ENCODE data around the gene GPR155. TPM values are rescaled to one million over a fixed set of nuclear protein-coding genes. Genes with fewer than 3 reads are reported as not detected.

Gene GPR155
- total RNA-seq, 4 donors from 2014 or later: 1.2 to 7.3 (median 3.5) TPM

DNA sequence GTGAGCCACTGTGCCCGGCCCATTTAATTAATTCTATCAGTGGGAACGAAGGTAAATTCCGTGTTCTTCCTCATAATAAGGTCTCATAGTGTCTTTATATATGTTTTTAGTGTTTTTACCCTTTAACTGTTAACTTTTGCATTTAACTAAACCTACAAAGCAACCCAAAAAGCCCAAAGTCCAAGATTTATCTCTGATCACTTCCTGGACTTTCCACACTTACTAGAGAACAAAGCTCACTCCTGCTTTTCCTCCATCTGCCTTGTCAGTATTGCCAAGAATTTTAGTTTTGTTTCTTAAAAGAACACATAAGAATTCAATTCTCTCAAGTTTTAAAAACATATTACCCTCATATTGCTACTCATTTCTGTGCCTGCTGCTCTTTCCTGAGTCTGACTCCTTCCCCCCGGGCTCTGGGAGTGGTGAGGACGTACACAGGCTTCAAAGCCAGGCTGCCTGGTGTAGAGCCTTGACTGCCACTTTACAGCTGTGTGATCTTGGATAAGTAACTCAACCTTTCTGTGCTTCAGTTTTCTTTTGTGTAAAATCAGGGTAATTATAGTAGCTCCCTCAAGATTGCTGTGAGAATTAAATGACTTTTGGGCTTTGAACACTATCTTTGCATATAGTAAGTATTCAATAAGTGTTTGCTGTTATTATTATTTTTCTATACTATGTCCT lies 24.9 kb upstream of the GPR155 start:
- Histone ChIP-seq H3K27me3 (no peaks in the 10 kb centered on the region), H3K9me3 (peaks cover 6 to 9% of the 10 kb centered on the region in 2 donors), H3K4me1 (no peaks in the 10 kb centered on the region), H3K27ac (no peak overlapping the region), H3K4me3 (no peak overlapping the region), H3K36me3 (no peaks in the 10 kb centered on the region)
- TF ChIP-seq, protein P1, sequence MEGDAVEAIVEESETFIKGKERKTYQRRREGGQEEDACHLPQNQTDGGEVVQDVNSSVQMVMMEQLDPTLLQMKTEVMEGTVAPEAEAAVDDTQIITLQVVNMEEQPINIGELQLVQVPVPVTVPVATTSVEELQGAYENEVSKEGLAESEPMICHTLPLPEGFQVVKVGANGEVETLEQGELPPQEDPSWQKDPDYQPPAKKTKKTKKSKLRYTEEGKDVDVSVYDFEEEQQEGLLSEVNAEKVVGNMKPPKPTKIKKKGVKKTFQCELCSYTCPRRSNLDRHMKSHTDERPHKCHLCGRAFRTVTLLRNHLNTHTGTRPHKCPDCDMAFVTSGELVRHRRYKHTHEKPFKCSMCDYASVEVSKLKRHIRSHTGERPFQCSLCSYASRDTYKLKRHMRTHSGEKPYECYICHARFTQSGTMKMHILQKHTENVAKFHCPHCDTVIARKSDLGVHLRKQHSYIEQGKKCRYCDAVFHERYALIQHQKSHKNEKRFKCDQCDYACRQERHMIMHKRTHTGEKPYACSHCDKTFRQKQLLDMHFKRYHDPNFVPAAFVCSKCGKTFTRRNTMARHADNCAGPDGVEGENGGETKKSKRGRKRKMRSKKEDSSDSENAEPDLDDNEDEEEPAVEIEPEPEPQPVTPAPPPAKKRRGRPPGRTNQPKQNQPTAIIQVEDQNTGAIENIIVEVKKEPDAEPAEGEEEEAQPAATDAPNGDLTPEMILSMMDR (IDR thresholded peaks at IDR 0.05): no peak
- TF ChIP-seq POLR2A (IDR thresholded peaks at IDR 0.05) (no peak), POLR2AphosphoS5 (IDR thresholded peaks at IDR 0.05) (no peak), EP300 (IDR thresholded peaks at IDR 0.05; ENCODE audit: low read depth) (no peak)
- intact Hi-C loops (cut with DNase I; ENCODE audit: low total_unique reads): no loop called here
- no peak for DNase-seq
- 28 to 53% methylated on average over 3 to 5 of the region's 5 CpGs for WGBS, 2 donors (ENCODE audit: low coverage in 1 of 2)
- in situ Hi-C loops (cut with MboI; ENCODE audit: low pct_ligation_motif_present in 1 of 4, low pct_unique_long_range_greater_than_20kb in 1 of 4, low sequenced_read_pairs in 3 of 4): no loop called here

DNA sequence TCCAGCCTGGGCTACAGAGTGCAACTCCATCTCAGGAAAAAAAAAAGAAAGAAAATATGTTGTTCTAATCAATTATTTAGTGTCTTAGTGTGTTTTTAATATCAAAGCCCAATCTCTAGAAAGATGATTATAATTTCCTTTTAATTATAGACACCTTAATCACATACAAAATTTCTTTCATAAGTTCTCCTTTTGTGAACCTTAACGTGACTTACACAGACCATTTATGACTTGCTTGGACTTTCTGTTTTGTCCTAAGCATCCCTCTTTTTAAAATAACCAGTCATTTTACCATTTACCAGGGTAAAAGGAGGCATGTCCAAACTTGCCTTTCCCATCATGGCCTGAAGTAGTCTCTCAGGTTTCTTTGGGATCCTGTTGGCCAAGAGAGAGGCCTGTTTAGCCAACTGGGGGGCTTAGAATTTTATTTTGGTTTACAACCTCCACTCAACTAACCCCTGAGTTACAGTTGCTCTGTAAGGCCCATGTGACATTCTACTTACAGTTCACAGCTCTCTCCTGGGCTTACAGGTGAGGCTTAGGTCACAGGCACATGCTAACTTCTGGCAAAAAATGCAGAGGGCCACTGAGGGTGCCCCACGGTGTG lies 23.9 kb upstream of the GPR155 start:
- intact Hi-C loops (cut with DNase I; ENCODE audit: low total_unique reads): no loop called here
- no peak overlapping the region for H3K27ac ChIP-seq
- TF ChIP-seq EP300 (IDR thresholded peaks at IDR 0.05; ENCODE audit: low read depth): no peak
- no peak for TF ChIP-seq POLR2A (IDR thresholded peaks at IDR 0.05)
- TF ChIP-seq, protein P1 (IDR thresholded peaks at IDR 0.05): no peak
- no peak for TF ChIP-seq POLR2AphosphoS5 (IDR thresholded peaks at IDR 0.05)
- no peak for DNase-seq
- H3K27me3 ChIP-seq: no peaks in the 10 kb centered on the region
- in situ Hi-C loops (cut with MboI; ENCODE audit: low pct_ligation_motif_present in 1 of 4, low pct_unique_long_range_greater_than_20kb in 1 of 4, low sequenced_read_pairs in 3 of 4): no loop called here
- peaks cover 6 to 9% of the 10 kb centered on the region in 2 donors for H3K9me3 ChIP-seq
- H3K36me3 ChIP-seq: no peaks in the 10 kb centered on the region
- no peak overlapping the region for H3K4me3 ChIP-seq
- no peaks in the 10 kb centered on the region for H3K4me1 ChIP-seq
- 43 to 80% methylated on average over 1 to 2 of the region's 2 CpGs for WGBS, 2 donors (ENCODE audit: low coverage in 1 of 2)

DNA sequence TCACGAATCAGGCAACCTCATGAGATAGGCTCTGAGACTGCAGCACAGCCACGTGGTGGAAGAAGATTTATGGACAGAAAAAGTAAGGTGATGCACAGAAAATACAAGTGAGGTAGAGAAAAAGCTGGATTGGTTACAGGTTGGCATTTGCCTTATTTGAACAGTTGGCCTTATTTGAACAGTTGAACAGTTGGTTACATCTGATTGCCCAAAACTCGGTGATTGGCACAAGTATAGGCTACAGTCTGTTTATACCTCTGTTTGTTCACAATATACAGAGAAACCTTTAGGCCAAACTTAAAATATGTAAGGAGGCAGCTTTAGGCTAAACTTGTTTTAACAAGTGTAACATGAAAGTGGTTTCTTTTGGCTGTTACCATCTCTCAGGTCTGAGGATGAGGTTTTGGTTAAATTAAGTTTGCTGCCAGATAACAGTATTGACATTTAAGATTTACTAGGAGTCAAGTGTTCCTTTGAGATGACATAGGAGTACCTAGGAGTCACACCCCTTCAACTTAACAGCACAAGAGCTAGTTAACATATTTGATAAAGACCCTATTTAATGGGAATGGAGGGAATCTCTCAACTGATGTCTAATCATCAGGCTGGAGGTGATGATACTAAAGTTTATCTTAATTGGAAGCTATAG lies 16.5 kb upstream of the GPR155 start:
- no peak overlapping the region for H3K4me3 ChIP-seq
- H3K27me3 ChIP-seq: no peaks in the 10 kb centered on the region
- 61 to 77% methylated on average over 3 of the region's 3 CpGs for WGBS, 2 donors (ENCODE audit: low coverage in 1 of 2)
- in situ Hi-C loops (cut with MboI; ENCODE audit: low pct_ligation_motif_present in 1 of 4, low pct_unique_long_range_greater_than_20kb in 1 of 4, low sequenced_read_pairs in 3 of 4): no loop called here
- intact Hi-C loops (cut with DNase I; ENCODE audit: low total_unique reads): no loop called here
- no peaks in the 10 kb centered on the region for H3K4me1 ChIP-seq
- TF ChIP-seq POLR2AphosphoS5 (IDR thresholded peaks at IDR 0.05) (no peak), POLR2A (IDR thresholded peaks at IDR 0.05) (no peak), EP300 (IDR thresholded peaks at IDR 0.05; ENCODE audit: low read depth) (no peak)
- TF ChIP-seq, protein P1 (IDR thresholded peaks at IDR 0.05): no peak
- no peaks in the 10 kb centered on the region for H3K36me3 ChIP-seq
- H3K27ac ChIP-seq: no peak overlapping the region
- no peak for DNase-seq
- H3K9me3 ChIP-seq: no peaks in the 10 kb centered on the region

DNA sequence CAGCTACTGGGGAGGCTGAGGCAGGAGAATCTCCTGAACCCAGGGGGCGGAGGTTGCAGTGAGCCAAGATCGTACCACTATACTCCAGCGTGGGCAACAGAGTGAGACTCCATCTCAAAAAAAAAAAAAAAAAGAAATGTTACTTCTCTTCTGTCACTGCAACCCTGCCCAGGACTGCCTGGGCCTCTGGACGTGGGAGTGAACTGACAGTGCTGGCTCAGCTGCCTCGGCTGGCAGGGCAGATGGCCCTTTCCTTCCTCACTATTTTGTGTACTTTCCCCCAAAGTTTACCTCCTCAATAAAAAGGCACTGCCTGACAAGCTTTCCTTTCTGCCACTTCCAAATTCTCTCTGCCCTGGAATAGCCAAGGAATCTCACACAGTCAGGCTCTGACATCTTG lies 12.5 kb upstream of the GPR155 start:
- H3K27ac ChIP-seq: no peak overlapping the region
- TF ChIP-seq POLR2A (IDR thresholded peaks at IDR 0.05) (no peak), EP300 (IDR thresholded peaks at IDR 0.05; ENCODE audit: low read depth) (no peak), POLR2AphosphoS5 (IDR thresholded peaks at IDR 0.05) (no peak)
- TF ChIP-seq, protein P1 (IDR thresholded peaks at IDR 0.05): no peak
- 94 to 100% methylated on average over 3 to 5 of the region's 5 CpGs for WGBS, 2 donors (ENCODE audit: low coverage in 1 of 2)
- no peak overlapping the region for H3K4me3 ChIP-seq
- intact Hi-C loops (cut with DNase I; ENCODE audit: low total_unique reads): no loop called here
- H3K36me3 ChIP-seq: no peaks in the 10 kb centered on the region
- H3K9me3 ChIP-seq: no peaks in the 10 kb centered on the region
- peaks cover 0 to 6% (median 0%) of the 10 kb centered on the region in 4 donors for H3K4me1 ChIP-seq
- H3K27me3 ChIP-seq: no peaks in the 10 kb centered on the region
- no peak for DNase-seq
- in situ Hi-C loops (cut with MboI; ENCODE audit: low pct_ligation_motif_present in 1 of 4, low pct_unique_long_range_greater_than_20kb in 1 of 4, low sequenced_read_pairs in 3 of 4): no loop called here

Data from transverse colon (tissue), 4 donors.